ENCODE measurements around the gene PADI3.
"Not testable (repeated sequence)": the region's sequence is repeated elsewhere in the genome, so short reads cannot be mapped to it uniquely, and the experiment has no call there.

The PADI3 gene

DNA sequence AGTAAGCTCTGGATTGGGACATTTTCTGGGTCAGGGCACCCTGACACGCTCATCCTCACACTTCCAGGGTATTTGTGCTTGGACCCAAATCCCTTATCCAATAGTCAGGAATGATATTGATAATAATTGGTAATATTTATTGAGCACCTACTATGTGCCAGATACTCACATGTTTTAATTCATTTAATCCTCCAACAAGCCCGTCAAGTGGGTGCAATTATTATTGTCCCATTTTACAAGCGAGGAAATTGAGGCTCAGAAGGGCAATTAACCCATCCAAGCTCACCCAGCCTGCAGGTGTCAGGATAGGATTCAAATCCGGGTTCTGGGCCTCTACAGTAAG lies 11.4 kb upstream of the PADI3 start:
- in situ Hi-C loops (cut with MboI; ENCODE audit: low sequenced_read_pairs): loop anchor here (10.0 kb wide), 1 partner anchor 113 kb away; no protein-coding TSS in a partner anchor

DNA sequence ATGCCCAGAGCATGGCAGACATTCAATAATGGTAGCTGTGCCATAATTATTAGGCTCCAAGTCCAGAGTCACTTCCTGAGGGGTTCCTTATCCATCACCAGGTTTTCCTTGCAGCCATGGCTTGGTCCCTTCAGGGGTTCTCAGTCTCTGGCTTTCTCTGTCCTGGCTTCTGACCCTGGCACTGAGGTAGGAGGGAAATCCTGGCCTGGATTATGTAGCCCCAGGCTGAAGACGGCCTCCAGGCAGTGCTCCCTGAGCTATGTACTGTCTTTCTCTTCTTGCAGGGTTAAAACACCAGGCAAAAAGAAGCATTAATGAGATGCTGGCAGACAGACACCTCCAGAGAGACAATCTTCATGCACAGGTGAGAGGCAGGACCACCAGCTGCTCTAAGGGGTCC lies 9.5 kb upstream of the PADI3 start:
- in situ Hi-C loops (cut with MboI; ENCODE audit: low sequenced_read_pairs): loop anchor here (10.0 kb wide), 1 partner anchor 115 kb away; no protein-coding TSS in a partner anchor

DNA sequence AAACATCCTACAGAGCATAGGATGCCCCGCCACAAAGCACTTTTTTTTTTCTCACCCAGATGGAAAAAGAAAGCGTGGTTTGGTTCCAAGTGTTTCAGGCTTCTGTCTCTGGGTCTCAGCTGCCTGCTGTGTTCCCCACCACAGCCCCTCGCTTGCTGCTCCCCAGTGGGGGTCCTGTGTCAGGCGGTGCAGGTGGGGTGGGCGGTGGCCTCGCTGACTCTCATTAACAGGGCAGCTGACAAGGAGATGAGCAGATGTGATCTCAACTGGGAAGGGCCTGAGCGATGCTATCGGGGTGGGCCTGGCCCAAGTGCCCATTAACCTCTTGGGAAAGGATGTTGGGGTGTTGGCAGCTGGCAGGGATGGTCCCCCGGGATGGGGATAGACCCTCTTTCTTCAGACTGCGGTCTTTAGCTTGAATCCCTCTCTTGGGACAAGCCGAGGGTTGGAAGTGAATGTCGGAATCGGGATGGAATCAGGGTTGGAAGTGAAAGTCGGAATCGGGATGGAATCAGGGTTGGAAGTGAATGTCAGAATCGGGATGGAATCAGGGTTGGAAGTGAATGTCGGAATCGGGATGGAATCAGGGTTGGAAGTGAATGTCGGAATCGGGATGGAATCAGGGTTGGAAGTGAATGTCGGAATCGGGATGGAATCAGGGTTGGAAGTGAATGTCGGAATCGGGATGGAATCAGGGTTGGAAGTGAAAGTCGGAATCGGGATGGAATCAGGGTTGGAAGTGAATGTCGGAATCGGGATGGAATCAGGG lies 7.7 kb upstream of the PADI3 start:
- in situ Hi-C loops (cut with MboI; ENCODE audit: low sequenced_read_pairs): not testable (repeated sequence)

GRCh38 chr1:17241780-17242074 lies 7.2 kb upstream of the PADI3 start:
- in situ Hi-C loops (cut with MboI; ENCODE audit: low sequenced_read_pairs): not testable (repeated sequence)

- in situ Hi-C loops (cut with MboI; ENCODE audit: low sequenced_read_pairs): no loop called here
Observed at GRCh38 chr1:17243274-17243673, 5.6 kb upstream of the PADI3 start.

GRCh38 chr1:17244821-17245740 lies 3.8 kb upstream of the PADI3 start:
- in situ Hi-C loops (cut with MboI; ENCODE audit: low sequenced_read_pairs): no loop called here

- in situ Hi-C loops (cut with MboI; ENCODE audit: low sequenced_read_pairs): no loop called here
Observed at GRCh38 chr1:17245816-17246325, 3.0 kb upstream of the PADI3 start.

- in situ Hi-C loops (cut with MboI; ENCODE audit: low sequenced_read_pairs): no loop called here
Observed at GRCh38 chr1:17246971-17247370, 1.9 kb upstream of the PADI3 start.

DNA sequence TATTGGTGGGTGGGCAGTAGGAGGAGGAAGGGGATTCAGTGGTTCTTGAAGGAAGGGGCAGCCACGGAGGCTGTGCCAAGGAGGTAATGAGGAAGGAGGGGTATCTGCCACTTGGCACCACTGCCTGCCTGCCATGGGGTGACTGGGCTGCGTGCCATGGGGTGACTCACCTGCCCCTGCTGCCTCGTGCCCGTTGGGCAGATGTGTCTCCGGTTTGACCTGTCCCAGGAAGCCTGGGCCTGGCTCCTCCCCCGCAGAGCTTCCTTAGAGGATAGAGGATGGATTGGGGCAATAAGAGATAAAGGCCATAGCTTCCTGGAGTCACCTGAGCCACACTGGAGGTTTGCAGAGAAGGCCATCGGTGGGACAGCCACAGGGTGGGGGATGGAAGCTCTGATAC lies 1.7 kb downstream of the PADI3 start:
- in situ Hi-C loops (cut with MboI; ENCODE audit: low sequenced_read_pairs): no loop called here

DNA sequence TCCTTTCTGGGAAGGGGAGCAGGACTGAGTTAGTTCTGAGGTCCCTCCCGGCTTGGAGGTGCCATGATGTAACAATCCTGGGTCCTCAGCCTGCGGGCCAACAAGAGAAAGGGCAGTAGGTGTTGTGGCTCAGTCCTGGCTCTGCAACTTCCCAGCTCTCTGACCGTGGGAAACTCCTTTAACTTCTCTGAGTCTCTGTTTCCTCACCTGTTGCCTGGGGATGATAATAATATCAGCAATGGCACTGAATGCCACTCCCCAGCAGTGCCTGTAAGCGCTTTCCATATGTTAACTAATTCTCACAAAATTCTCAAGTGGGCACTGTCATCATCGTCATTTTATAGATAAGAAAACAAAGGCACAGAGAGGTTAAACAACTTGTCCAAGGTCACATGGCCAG lies 2.3 kb downstream of the PADI3 start:
- in situ Hi-C loops (cut with MboI; ENCODE audit: low sequenced_read_pairs): no loop called here

GRCh38 chr1:17251701-17252376 lies 2.9 kb downstream of the PADI3 start:
- in situ Hi-C loops (cut with MboI; ENCODE audit: low sequenced_read_pairs): no loop called here

DNA sequence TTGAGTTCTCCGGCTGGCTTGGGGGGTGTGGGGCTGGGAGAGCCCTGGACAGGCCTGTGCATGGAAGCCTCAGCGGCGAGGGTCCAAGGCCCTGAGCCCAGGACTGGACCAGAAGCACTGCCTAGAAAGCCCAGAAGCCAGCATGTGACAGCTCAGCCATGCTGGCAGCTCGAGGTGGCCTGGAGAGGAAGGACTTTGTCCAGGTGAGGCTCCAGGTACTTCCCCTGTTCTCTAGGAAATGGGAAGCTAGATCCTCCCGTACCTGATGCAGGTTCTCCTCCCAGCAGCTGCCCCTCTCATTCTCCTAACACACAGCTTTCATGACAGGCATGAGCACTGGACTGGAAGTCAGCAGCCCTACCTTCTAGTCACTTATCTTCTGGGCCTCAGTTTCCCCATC lies 6.4 kb downstream of the PADI3 start:
- in situ Hi-C loops (cut with MboI; ENCODE audit: low sequenced_read_pairs): no loop called here

DNA sequence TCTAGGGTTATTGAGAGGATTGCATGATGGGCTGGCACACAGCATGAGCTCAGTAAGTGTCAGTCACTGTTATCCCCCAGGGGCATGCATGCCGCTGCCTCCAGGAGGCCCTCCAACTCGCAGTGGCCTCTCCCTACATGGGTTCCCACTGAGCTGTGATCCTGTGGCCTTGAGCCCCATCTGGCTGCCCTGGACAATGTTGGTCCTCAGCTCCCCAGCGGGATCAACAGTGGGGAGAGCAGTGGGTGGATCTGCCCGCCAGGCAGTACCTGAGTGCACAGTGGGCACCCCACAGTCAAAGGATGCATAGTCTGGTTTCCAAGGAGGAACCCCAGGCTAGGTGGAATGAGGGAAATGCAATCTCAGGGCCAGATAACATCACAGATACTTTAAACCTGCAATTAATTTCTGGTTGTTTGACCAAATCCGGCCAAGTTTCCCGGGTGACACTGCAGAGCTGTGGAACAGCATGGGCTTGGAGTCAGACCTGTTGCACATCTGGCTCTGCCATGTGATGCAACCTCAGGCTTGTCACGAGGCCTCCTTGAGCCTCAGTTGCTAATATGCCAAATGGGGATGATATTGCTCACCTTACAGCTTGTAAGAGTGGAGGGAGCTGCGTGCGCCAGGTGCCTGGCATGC lies 9.3 kb downstream of the PADI3 start:
- in situ Hi-C loops (cut with MboI; ENCODE audit: low sequenced_read_pairs): no loop called here

GRCh38 chr1:17258758-17259130 lies 9.8 kb downstream of the PADI3 start:
- in situ Hi-C loops (cut with MboI; ENCODE audit: low sequenced_read_pairs): no loop called here

- in situ Hi-C loops (cut with MboI; ENCODE audit: low sequenced_read_pairs): no loop called here
Observed at GRCh38 chr1:17259233-17259873, 10.5 kb downstream of the PADI3 start.

GRCh38 chr1:17260264-17260663 lies 11.4 kb downstream of the PADI3 start:
- in situ Hi-C loops (cut with MboI; ENCODE audit: low sequenced_read_pairs): no loop called here

- in situ Hi-C loops (cut with MboI; ENCODE audit: low sequenced_read_pairs): no loop called here
Observed at GRCh38 chr1:17260738-17261137, 11.8 kb downstream of the PADI3 start.

DNA sequence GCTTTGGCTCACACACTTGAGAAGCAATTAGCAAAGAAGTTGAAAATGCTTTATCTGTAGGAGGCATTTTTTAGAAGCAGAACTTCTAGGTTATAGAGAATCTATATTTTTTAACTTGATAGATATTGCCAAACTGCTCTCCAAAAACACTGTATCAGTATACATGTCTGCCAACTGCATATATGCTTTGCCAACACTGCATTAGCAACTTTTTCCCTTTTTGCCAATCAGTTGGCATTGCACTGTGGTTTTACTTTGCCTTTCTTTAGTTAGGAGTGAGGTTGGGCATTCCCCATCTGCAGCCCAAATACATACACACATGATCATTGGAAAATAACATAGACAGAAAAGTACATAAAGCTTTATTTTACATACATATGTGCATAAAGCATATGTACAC lies 15.0 kb downstream of the PADI3 start:
- in situ Hi-C loops (cut with MboI; ENCODE audit: low sequenced_read_pairs): no loop called here

- in situ Hi-C loops (cut with MboI; ENCODE audit: low sequenced_read_pairs): no loop called here
Observed at GRCh38 chr1:17264470-17264869, 15.6 kb downstream of the PADI3 start.

- in situ Hi-C loops (cut with MboI; ENCODE audit: low sequenced_read_pairs): no loop called here
Observed at GRCh38 chr1:17265162-17265561, 16.3 kb downstream of the PADI3 start.

GRCh38 chr1:17265950-17266349 lies 17.1 kb downstream of the PADI3 start:
- in situ Hi-C loops (cut with MboI; ENCODE audit: low sequenced_read_pairs): no loop called here
